Ureter (tissue), 1 donor: ENCODE measurements around the gene UACA. TPM values are rescaled to one million over a fixed set of nuclear protein-coding genes. Genes with fewer than 3 reads are reported as not detected.

Experiments
- DNase-seq: peaks from one replicate; pipeline ENCODE4 v3.0.0-alpha.2; 2020; ENCODE audit warnings: low spot score
- total RNA-seq: library from RNA; stranded (reverse); gene quantifications from one replicate; pipeline ENCODE4 v1.2.4, GENCODE V29; 2023
- donor health status: DM: yes; HTN: yes; CAD: no.

UACA gene
- total RNA-seq, 1 donor from 2014 or later: 61.8 TPM

DNA sequence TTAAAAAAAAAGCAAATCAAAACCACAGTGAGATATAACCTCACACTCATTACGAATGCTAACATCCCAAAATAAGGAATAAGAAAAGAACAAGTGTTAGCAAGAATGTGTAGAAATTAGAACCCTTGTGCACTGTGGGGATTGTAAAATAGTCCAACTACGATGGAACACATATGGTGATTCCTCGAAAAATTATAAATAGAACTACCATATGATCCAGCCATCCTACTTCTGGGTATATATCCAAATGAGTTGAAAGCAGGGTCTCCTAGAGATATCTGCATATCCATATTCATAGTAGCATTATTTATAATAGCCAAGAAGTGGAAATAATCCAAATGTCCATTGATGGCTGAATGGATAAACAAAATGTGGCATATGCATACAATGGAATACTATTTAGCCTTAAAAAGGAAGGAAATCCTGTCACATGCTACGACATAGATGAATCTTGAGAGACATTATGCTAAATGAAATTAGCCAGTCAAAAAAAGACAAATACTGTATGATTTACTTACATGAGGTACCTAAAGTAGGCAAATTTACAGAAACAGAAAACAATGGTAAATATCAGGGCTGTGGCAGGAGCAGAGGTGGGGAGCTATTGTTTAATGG lies 55.6 kb downstream of the UACA start:
- DNase-seq: no peak

DNA sequence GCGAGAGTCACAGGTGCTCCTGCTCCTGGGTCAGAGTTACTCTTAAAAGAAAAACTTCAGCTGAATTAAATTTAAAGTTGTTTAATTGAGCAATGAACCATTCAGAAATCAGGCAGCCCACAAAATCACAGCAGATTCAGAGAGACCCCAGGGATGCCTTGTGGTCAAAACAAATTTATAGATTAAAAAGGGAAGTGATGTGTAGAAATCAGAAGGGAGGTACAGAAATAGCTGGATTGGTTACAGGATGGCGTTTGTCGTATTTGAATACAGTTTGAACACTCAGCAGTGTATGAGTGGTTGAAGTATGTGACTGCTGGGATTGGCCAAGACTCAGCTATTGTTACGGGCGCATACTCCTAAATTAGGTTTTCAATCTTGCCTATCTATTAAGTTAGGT lies 58.6 kb downstream of the UACA start:
- no peak for DNase-seq

DNA sequence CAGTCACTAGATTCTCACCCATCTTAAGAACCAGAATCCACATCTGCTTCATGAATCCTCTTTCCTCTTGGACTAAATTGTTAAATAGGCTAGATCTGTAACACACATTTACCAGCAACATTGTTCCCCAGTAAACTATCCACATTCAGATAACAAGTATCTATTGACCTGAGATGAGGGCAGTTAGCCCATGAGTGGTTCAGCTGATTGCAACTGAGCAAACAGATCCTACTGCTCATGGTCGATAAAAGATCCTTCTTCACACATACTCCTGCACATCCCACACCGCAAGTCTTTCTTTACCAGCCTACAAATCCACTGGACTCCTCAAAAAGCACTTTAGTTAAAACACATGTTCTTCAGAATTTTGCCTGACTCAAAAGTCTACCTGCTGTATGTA lies 59.2 kb downstream of the UACA start:
- DNase-seq: no peak

- no peak for DNase-seq
Observed at GRCh38 chr15:70703096-70703878, 60.1 kb downstream of the UACA start.

- no peak for DNase-seq
Observed at GRCh38 chr15:70702584-70702983, 60.8 kb downstream of the UACA start.

DNA sequence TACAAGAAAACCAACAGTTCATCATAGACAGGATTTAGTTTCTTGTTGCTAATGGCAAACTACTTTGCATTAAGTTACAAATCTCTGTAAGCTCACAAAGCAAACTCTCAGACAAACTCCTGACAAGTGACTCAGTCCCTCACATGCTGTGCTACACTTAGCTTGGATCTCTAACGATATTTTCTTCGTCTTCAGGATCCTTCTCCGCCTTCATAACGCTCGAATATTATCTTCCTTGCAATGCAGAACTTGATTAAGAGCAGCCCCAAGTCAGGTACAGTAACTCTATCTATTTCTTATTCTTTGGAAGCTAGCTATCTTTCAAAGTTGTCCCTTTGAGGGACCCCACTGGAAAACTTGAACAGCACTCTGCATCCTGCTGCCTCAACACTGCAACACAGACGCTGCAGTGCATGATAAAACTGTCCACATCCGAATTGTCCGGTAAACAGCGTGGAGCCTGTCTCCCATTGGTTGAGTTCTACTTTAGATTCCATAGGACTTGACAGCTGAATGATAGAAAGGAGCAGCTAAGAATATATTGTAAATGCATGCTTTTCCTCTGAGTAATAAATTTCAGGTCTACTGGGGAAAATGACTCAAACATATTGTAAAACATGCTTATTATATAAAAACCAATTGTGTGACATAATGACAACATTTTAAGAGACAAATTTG lies 61.3 kb downstream of the UACA start:
- DNase-seq: no peak

GRCh38 chr15:70701171-70701570 lies 62.2 kb downstream of the UACA start:
- no peak for DNase-seq

DNA sequence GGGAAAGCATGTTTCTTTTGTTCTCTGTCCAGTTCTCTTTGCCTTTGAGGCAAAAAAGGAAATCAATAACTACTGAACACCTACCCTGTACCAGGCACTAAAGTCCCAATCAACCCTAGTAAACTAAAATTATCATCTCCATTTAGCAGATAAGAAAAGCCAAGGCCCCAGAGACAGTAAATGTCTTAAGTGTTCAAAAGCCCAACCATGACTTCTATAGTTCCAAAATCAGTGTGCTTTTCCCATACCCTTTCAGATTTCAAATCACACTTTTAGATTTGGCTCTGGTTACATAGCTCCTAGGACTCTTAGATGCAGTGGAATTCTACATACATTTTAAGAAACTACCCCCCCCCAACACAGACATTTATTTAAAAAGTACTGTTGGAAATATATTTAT lies 63.5 kb downstream of the UACA start:
- no peak for DNase-seq

DNA sequence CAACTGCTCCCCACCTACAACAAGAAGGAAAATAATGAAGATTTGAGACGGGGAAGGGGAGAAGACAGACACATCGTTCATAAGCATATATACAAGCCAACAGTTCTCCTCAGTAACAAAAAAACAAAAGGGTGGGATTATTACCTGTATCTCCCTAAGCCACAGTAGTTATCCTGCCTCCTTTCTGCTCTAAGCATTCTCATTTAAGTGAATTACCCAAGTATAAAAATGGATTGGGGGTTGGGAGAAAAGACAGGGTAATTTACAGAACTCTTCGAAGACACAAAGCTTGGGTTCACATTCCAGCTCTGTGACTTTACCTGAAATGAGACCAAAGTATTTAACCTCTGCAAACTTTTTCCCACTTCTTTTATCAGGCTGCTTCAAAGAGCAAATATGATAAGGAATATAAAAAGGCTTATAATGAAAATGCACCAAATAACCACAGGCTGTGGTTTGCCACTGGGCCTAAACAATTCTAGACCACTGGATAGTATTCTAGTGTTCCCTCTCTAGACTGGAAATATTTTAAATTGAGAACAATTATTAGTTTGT lies 64.4 kb downstream of the UACA start:
- DNase-seq: no peak

- DNase-seq: no peak
Observed at GRCh38 chr15:70698426-70698825, 64.9 kb downstream of the UACA start.

- no peak for DNase-seq
Observed at GRCh38 chr15:70690491-70691276, 72.7 kb downstream of the UACA start.

GRCh38 chr15:70690021-70690420 lies 73.3 kb downstream of the UACA start:
- DNase-seq: no peak

DNA sequence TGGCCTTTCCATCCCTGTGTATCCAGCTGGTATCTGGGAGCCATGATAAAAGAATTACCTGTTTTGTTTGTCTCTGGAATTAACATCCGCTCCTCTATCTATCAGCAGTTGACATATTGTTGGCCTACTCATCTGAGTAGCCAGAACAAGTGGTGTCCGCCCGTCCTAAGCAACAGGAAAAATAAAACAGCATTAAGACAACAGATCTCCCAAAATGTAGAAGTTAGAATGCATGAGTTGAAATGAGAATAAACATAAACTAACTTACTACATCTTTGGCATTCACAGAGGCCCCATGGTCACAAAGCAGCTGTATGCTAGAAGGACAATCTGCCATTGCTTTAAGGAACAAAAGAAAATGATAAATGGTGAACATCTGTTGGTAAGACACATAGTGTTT lies 75.9 kb downstream of the UACA start:
- no peak for DNase-seq

DNA sequence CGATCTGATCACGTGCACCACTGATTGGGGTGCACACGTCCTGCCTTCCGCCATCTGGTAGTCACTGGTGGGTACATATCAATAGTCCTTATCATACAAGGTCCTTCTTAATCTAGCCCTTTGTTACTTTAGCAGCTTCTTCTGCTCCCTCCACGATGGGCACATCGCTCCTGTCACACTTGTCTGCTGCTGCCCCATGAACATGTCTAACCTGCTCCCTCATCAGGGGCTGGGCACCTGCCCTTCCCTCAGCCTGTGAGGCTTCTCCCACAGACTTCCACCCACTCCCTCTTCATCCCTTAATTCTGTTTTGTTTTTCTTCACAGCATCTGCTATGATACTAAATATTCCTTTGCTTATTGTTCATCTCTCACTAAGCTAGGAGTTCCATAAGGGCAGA lies 82.5 kb downstream of the UACA start:
- no peak for DNase-seq

DNA sequence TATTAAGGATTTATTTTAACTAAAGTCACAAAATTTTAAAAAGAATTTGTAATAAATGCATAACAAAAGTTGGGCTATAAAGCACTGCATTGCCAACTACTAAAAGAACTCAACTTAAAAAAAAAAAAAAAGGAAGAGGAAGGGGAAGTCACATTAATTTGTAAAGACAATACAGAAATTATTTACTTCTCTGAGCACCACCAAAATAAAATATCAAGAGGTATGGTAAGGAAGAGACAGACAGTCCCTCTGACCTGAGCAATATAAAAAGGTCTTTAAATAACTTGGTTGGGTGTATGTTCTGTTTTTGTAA lies 83.5 kb downstream of the UACA start:
- no peak for DNase-seq

DNA sequence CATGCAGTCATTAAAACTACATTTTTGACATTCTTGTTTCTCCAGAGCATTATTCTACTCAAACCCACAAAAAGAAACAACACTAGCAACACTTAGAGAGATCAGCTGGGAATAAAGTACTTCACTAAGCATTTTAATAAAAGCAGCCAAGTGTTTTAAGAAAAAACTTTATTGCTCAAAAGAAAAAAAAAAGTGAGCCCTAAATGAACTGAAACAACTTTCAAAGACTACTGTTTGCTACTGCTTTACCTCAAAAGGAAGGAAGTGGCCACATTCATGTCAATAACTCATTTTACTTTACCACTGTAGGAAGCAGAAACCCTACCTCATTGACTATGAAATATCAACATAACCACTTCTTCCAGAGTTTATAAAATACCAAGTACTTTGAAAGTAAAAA lies 91.3 kb downstream of the UACA start:
- no peak for DNase-seq

DNA sequence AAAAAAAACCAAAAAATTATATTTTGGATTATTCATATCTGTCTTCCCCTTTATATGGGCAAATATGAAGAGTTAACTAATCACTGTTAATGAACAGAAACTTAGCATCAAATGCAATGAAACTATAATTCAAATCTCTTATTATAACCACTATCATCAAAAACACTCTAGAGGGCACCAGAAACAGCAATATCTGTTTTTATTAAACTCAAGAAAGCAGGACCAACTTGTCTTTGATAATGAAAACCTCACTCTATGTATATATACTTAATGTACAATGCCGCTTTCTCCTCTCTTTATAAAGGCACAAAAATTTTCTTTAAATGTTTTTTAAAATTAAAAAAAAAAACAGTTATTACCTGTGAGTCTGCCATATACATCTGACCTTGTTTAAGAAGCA lies 92.7 kb downstream of the UACA start:
- no peak for DNase-seq

DNA sequence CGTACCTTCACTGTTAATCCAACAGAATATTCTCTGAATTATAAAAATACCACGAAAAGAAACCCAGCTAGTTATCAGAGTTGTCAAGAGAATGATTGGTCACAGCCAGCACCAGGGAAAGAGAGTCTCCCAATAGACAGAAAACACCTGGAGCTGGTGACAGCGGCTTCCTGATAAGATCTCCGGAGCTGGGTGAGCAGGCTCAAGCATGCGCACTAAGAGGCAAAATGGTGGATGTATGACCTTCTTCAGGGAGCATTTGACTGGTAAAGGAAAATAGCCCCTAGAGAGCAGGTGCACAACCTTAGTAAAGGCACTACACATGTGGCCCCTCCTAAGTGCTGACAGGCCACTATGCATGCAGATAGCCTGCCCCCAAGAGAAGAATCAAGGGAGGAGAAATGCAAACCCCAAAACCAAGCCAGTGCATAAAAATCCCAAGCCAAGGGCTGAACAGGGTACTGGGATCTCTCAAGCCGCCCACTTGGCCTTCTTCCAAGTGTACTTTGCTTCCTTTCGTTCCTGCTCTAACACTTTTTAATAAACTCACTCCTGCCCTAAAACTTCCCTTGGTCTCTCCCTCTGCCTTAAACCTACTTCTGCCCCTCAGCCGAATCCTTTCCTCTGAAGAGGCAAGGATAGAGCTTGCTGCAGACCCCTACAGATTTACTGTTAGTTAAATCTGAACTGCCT lies 93.2 kb downstream of the UACA start:
- no peak for DNase-seq

DNA sequence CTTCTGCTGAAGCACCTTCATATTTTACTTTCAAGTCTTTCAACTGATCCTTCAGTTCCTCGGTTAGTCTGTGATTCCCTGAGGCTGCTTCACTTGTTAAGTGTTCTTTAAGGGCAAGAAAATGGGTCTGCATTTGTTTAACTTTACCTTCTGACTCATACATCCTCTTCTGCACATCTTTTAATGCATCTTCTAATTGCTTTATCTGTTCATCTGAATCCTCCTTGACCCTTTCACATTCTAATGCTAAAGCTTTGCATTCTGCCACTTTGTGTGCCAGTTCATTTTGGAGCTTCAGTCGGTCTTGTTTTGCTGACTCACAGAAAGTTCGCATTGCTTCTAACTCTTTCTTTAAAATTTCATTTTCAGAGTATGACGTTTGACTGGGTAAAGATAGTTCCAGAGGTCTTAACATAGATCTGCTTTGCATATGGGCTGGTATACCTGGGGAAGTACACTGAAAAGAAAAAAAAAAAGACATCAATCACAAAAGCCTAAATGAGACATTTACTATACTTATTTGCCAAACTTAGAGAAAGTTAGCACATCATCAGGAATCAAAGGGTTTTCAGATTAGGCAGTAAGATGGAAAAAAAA lies 94.3 kb downstream of the UACA start:
- no peak for DNase-seq

DNA sequence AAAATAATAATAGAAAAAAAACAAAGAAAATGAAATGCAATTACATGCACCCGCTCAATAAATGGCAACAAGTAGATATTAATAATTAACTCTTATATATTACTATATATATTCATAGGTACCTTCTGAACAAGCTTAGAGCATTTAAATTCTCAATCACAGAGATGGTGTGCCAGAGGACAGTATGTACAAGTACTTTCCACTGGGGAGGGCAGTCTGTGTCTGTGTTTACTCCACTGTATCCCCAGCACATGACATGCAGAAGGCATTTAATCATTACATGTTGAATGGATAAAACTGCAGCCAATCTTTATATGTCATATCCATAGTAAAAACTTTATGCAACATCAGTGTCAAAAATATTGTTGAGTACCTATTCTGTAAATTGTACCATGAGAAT lies 97.8 kb downstream of the UACA start:
- DNase-seq: no peak

- no peak for DNase-seq
Observed at GRCh38 chr15:70664494-70664893, 98.9 kb downstream of the UACA start.
